PFSK-1 (cell line): Measurements from ENCODE around the gene SPIRE1.

Source experiments
- FOXP2 ChIP-seq: optimal IDR thresholded peaks from 2 replicates; pipeline ENCODE3; 2011; ENCODE audit warnings: borderline replicate concordance, control low read depth, inconsistent platforms; ENCODE audit not compliant: insufficient read depth; ENCODE audit errors: extremely low read length, extremely low read depth
- POLR2AphosphoS5 ChIP-seq: IDR thresholded peaks from 2 replicates; pipeline ENCODE4 v1.6.1; 2012; ENCODE audit warnings: low read depth, mild to moderate bottlenecking, control low read depth, low read length, moderate library complexity
- REST ChIP-seq, 2 experiments: IDR thresholded peaks; 2 replicates each; pipeline versions ENCODE4 v1.6.1 to v1.8.0; 2011 to 2012; ENCODE audit warnings: low read depth in 2 of 2, low read length in 2 of 2, control low read depth in 1 of 2, inconsistent platforms in 1 of 2, mild to moderate bottlenecking in 1 of 2, moderate library complexity in 1 of 2; ENCODE audit not compliant: insufficient read depth in 1 of 2
- SIN3A ChIP-seq: IDR thresholded peaks from 2 replicates; pipeline ENCODE4 v1.6.1; 2012; ENCODE audit warnings: mild to moderate bottlenecking, low read length, moderate library complexity, borderline replicate concordance; ENCODE audit not compliant: insufficient read depth
- TAF1 ChIP-seq: IDR thresholded peaks from 2 replicates; pipeline ENCODE4 v1.6.1; 2012; ENCODE audit warnings: low read length, control low read depth, borderline replicate concordance; ENCODE audit not compliant: insufficient read depth

Gene SPIRE1

DNA sequence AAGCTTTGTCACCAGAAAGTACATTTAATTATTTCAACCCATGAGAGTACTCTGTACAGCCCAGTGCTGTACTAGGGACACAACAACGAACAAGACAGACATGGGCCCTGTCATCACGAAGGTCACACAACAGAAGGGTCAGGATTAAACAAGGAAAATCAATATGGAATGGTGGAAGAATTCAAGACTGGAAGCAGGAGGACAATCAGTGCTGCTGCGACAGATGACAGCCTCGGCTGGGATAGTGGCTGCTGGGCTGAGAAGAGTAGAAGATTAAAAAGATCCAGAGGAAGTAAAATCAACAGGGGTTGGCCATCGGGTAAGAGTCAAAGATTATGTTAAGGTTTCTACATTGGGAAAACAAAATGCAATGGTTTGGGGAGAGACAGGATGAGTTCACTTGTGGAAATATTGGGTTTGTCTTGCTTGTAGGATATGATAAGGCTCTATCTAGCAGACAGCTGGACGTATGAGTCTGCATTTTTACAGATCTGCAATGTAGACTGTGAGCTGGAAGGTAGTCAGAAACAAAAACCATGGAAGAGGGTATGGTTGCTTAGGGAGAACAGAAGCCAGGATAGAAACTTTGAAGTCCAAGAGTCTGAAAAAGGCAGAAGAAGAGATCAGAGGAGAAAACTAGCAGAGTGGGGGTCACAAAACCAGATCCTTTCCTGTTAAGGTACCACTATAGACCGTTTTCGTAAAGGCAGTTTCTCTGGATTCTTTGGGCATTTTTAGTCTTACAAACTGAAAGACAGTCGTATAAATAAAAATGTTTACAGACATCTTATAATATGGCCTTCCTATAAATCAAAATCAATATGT lies 166.1 kb downstream of the SPIRE1 start:
- no peak for TF ChIP-seq SIN3A
- no peak for TF ChIP-seq TAF1
- no peak for TF ChIP-seq FOXP2
- no peak for TF ChIP-seq POLR2AphosphoS5
- TF ChIP-seq REST (IDR thresholded peaks at IDR 0.05; ENCODE audit: insufficient read depth in 1 of 2, low read depth in 2 of 2, low read length in 2 of 2), result no peak

DNA sequence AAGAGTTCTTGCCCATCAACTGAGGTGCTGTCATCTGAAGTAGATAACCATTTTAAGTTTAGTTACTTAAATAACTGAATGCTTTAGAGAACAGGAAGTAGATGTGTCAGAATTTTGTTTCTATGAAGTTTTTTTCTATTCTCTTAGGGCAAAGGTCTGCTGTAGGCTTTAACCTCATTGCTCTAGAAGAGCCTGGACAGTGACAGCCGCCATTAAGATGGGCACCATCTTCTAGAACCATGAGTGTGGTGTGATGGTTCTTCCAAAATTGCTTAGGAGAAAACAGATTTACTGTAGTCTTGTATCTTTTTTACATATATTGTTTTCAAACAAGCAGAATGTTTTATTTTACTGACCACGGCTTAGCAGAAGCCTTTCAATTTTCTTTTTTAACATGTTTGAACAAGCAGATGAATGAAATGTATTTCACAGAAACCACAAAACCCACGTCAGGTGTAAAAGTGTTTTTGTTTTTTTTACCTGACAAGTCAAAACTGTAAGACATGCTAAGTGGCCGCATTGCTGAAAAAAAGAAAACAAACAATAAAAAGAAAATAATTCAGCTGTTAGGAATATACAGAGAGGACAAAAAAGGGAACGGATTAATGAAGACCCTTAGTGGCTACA lies 172.3 kb downstream of the SPIRE1 start:
- TF ChIP-seq TAF1 (no peak), FOXP2 (no peak), REST (IDR thresholded peaks at IDR 0.05; ENCODE audit: insufficient read depth in 1 of 2, low read depth in 2 of 2, low read length in 2 of 2) (no peak), SIN3A (no peak), POLR2AphosphoS5 (no peak)

DNA sequence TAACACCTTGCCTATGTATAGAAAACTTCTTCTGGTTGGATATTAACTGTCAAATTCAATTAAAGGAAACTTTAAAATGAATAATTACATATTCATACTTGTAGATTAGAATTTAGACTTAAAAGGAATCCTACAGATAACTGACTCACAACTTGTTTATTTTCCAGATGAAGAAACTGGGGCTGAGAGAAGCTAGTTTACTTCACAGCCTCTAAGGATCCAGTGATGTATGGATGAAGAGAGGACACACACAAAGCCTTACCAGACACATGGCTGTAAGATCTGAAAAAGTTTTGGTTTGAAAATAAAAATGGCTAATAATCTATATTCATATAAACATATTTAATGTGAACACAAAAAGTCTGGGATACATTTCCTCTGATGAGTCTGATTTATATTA lies 177.9 kb downstream of the SPIRE1 start:
- TF ChIP-seq FOXP2, result no peak

GRCh38 chr18:12479536-12479935 lies 178.4 kb downstream of the SPIRE1 start:
- TF ChIP-seq POLR2AphosphoS5 (no peak), TAF1 (no peak), FOXP2 (no peak), REST (IDR thresholded peaks at IDR 0.05; ENCODE audit: insufficient read depth in 1 of 2, low read depth in 2 of 2, low read length in 2 of 2) (no peak), SIN3A (no peak)

- TF ChIP-seq TAF1, result no peak
- TF ChIP-seq FOXP2, result no peak
These were observed 179.4 kb downstream of the SPIRE1 start for GRCh38 chr18:12478269-12479047.

DNA sequence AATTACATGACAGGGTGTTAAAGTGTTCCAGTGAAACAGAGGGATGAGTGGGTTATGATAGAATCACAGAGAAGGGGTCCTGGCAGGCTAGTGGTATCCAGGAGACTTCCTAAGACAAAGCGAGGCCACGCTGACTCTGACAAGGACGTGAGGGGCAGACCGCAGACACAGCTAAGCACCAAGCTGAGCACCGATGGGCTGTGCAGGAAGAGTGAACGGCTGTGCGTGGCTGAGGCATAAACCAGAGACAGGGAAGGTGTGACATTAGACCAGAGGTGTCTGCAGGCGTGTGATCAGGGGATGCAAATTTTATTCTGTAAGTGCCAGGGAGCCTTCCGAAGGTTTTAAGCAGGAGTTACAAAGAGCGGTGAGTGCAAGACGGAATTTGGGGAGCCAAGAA lies 180.3 kb downstream of the SPIRE1 start:
- no peak for TF ChIP-seq REST (IDR thresholded peaks at IDR 0.05; ENCODE audit: insufficient read depth in 1 of 2, low read depth in 2 of 2, low read length in 2 of 2)
- no peak for TF ChIP-seq FOXP2
- no peak for TF ChIP-seq SIN3A
- no peak for TF ChIP-seq TAF1
- no peak for TF ChIP-seq POLR2AphosphoS5
